NT2/D1 (cell line): ENCODE measurements around the gene DOCK8.

ENCODE experiments used
- DNase-seq: peaks from one replicate; pipeline ENCODE4 v3.0.0-alpha.2; 2011; ENCODE audit warnings: low read depth, low spot score
- H3K27me3 ChIP-seq: 2 replicates; pipeline ENCODE4 v1.6.0; 2011; ENCODE audit warnings: mild to moderate bottlenecking; ENCODE audit not compliant: insufficient read length, insufficient read depth
- H3K36me3 ChIP-seq: 2 replicates; pipeline ENCODE4 v1.6.1; 2011; ENCODE audit warnings: mild to moderate bottlenecking, low read length, mixed read lengths; ENCODE audit not compliant: insufficient read depth, insufficient read length
- H3K4me1 ChIP-seq: 2 replicates; pipeline ENCODE4 v1.5.1; 2011; ENCODE audit not compliant: insufficient read depth, insufficient read length
- H3K4me3 ChIP-seq: 2 replicates; pipeline ENCODE4 v1.5.1; 2011; ENCODE audit warnings: low read depth; ENCODE audit not compliant: insufficient read length
- H3K9ac ChIP-seq: 2 replicates; pipeline ENCODE4 v1.6.0; 2011; ENCODE audit warnings: low read depth; ENCODE audit not compliant: insufficient read length
- H3K9me3 ChIP-seq: 2 replicates; pipeline ENCODE4 v1.5.1; 2011; ENCODE audit warnings: mild to moderate bottlenecking, low read length; ENCODE audit not compliant: insufficient read depth
- SUZ12 ChIP-seq: IDR thresholded peaks from 2 replicates; pipeline ENCODE4 v1.6.1; 2011; ENCODE audit not compliant: insufficient read length, insufficient read depth; ENCODE audit errors: extremely low read depth
- YY1 ChIP-seq: IDR thresholded peaks from 2 replicates; pipeline ENCODE4 v1.6.1; 2011; ENCODE audit not compliant: insufficient read length, insufficient read depth
- ZNF274 ChIP-seq: IDR thresholded peaks from 2 replicates; pipeline ENCODE4 v1.6.1; 2011; ENCODE audit warnings: mild to moderate bottlenecking, low read depth, low read length

DOCK8 gene

GRCh38 chr9:459491-460444 lies 245.1 kb downstream of the DOCK8 start:
- DNase-seq: no peak
- no peaks in the 10 kb centered on the region for H3K27me3 ChIP-seq
- H3K9ac ChIP-seq: no peak overlapping the region
- no peaks in the 10 kb centered on the region for H3K36me3 ChIP-seq
- H3K9me3 ChIP-seq: no peaks in the 10 kb centered on the region
- TF ChIP-seq YY1: no peak
- TF ChIP-seq ZNF274: no peak
- TF ChIP-seq SUZ12: no peak
- no peaks in the 10 kb centered on the region for H3K4me1 ChIP-seq
- H3K4me3 ChIP-seq: no peak overlapping the region

GRCh38 chr9:462121-462520 lies 247.5 kb downstream of the DOCK8 start:
- H3K4me1 ChIP-seq: no peaks in the 10 kb centered on the region

DNA sequence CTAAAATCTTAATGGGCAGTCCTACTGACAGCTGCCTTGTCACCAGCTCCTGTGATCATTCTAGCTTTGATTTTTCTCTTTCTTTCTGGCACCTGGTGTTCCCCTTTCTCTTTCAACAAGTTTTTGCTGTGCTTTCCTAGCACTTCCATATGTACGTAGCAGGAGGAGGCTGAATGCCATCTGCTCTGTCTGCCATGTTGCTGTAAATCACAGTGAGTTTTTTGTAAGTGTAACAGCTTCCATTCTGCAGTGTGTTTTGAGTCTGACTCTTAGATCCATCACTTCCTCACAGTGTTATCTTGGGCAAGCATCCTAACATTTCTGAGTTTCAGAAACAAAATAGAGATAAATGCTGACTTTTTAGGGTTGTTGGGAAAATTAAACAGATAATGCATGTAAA lies 247.9 kb downstream of the DOCK8 start:
- H3K4me3 ChIP-seq: no peak overlapping the region
- no peak for DNase-seq
- no peaks in the 10 kb centered on the region for H3K9me3 ChIP-seq
- H3K36me3 ChIP-seq: no peaks in the 10 kb centered on the region
- no peaks in the 10 kb centered on the region for H3K4me1 ChIP-seq
- H3K9ac ChIP-seq: no peak overlapping the region
- no peak for TF ChIP-seq ZNF274
- TF ChIP-seq YY1: no peak
- no peak for TF ChIP-seq SUZ12
- no peaks in the 10 kb centered on the region for H3K27me3 ChIP-seq

More at GRCh38 chr9:462121-462520, 247.5 kb downstream of the DOCK8 start:
- H3K27me3 ChIP-seq: no peaks in the 10 kb centered on the region
- no peaks in the 10 kb centered on the region for H3K9me3 ChIP-seq
- TF ChIP-seq SUZ12: no peak
- no peak for TF ChIP-seq YY1
- TF ChIP-seq ZNF274: no peak
- no peaks in the 10 kb centered on the region for H3K36me3 ChIP-seq
- no peak overlapping the region for H3K9ac ChIP-seq
- no peak overlapping the region for H3K4me3 ChIP-seq
- DNase-seq: no peak

DNA sequence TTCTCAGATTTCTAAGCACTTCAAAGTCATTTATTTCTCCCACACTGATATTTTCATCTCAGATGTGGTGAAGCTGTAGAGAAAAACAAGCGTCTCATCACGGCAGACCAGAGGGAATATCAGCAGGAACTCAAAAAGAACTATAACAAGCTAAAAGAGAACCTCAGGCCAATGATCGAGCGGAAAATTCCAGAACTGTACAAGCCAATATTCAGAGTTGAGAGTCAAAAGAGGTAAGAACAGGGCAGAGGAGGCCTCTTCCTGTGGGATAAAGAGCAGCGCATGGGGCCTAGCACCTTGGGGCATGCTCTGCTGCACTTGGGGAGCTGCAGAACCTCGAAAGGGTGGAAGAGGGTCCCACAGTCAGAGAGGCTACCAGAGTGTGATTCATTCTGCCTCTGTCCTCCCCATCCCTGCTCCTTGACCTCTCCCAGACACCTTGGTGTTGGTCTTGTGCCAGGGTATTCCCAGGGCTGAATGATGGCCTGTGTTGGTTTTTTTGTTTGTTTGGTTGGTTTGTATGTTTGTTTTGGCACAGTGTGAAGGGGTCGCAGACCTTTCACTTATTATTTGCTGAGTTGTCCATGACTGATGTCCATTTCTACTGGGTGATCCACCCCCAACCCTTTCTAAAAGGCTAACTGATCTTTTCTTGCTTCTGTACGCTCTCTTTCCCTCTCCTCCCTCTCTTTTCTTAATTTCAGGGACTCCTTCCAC lies 248.9 kb downstream of the DOCK8 start:
- H3K9me3 ChIP-seq: no peaks in the 10 kb centered on the region
- TF ChIP-seq YY1: no peak
- no peak for TF ChIP-seq SUZ12
- DNase-seq: no peak
- H3K4me3 ChIP-seq: no peak overlapping the region
- H3K4me1 ChIP-seq: no peaks in the 10 kb centered on the region
- no peaks in the 10 kb centered on the region for H3K27me3 ChIP-seq
- no peak overlapping the region for H3K9ac ChIP-seq
- no peaks in the 10 kb centered on the region for H3K36me3 ChIP-seq

DNA sequence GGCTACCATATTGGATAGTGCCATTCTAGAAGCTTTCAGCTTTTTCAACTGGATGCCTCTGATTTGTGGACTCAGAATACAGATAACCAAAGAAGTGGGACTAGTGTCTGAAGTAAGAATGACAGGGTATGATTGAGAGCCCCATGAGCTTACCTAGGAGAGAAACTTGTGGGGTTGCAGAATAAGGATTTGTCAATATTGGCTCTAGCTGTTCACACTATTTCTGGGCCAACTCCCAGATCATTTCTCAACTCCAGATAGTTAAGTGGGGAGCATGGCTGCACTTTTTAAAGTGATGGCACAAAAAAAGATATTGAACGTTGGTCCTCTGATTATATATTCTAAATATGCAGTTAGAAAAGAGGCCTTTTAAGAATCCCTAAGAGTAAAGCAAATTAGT lies 252.1 kb downstream of the DOCK8 start:
- Histone ChIP-seq H3K27me3 (no peaks in the 10 kb centered on the region), H3K4me1 (peaks cover 2% of the 10 kb centered on the region), H3K4me3 (no peak overlapping the region), H3K36me3 (peaks cover 3% of the 10 kb centered on the region), H3K9ac (no peak overlapping the region), H3K9me3 (no peaks in the 10 kb centered on the region)
- TF ChIP-seq ZNF274: no peak
- no peak for TF ChIP-seq SUZ12
- TF ChIP-seq YY1: no peak
- no peak for DNase-seq

- Histone ChIP-seq H3K9me3 (no peaks in the 10 kb centered on the region), H3K4me3 (peak overlapping the region; percentile 21)
Observed at GRCh38 chr9:468766-469426, 254.2 kb downstream of the DOCK8 start.

More at GRCh38 chr9:468766-469426, 254.2 kb downstream of the DOCK8 start:
- TF ChIP-seq ZNF274: no peak
- no peak for TF ChIP-seq YY1
- TF ChIP-seq SUZ12: no peak
- H3K36me3 ChIP-seq: peaks cover 3% of the 10 kb centered on the region
- H3K9ac ChIP-seq: peak overlapping the region; percentile 67
- no peak for DNase-seq
- H3K27me3 ChIP-seq: no peaks in the 10 kb centered on the region
- peaks cover 2% of the 10 kb centered on the region for H3K4me1 ChIP-seq
